Measurements from ENCODE around the gene CARD11. TPM values are rescaled to one million over a fixed set of nuclear protein-coding genes. Genes with fewer than 3 reads are reported as not detected.

CARD11 gene
- total RNA-seq, 1 experiment from 2014 or later: 79.2 TPM

DNA sequence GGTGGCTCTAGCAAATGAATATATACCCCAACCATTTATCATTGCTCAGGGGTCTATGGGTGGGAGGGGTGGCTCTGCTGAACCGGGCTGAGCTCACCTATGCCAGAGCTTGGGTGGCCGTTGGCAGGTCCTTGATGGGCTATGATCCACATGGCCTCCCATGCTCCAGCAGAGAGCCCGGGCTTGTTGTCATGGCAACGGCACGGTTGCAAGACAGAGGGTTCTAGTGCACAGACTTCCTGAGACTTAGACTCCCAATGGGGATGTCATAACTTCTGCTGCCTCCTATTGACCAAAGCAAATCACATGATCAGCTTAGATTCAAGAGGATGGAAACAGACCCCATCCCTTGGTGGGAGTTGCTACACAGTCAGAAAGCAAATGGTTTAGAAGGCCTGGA, 36.4 kb upstream of the CARD11 start:
- Mint-ChIP-seq H3K9me3 (ENCODE audit: low read depth, unreplicated experiment) (no peaks in the 10 kb centered on the region), H3K27me3 (ENCODE audit: unreplicated experiment) (peaks cover 34% of the 10 kb centered on the region), H3K27ac (ENCODE audit: unreplicated experiment) (no peak overlapping the region), H3K36me3 (ENCODE audit: insufficient read depth, unreplicated experiment) (peaks cover 5% of the 10 kb centered on the region), H3K4me1 (ENCODE audit: low read depth, unreplicated experiment) (no peaks in the 10 kb centered on the region), H3K4me3 (ENCODE audit: low read depth, unreplicated experiment) (no peak overlapping the region)
- TF ChIP-seq, protein P1, sequence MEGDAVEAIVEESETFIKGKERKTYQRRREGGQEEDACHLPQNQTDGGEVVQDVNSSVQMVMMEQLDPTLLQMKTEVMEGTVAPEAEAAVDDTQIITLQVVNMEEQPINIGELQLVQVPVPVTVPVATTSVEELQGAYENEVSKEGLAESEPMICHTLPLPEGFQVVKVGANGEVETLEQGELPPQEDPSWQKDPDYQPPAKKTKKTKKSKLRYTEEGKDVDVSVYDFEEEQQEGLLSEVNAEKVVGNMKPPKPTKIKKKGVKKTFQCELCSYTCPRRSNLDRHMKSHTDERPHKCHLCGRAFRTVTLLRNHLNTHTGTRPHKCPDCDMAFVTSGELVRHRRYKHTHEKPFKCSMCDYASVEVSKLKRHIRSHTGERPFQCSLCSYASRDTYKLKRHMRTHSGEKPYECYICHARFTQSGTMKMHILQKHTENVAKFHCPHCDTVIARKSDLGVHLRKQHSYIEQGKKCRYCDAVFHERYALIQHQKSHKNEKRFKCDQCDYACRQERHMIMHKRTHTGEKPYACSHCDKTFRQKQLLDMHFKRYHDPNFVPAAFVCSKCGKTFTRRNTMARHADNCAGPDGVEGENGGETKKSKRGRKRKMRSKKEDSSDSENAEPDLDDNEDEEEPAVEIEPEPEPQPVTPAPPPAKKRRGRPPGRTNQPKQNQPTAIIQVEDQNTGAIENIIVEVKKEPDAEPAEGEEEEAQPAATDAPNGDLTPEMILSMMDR (IDR thresholded peaks at IDR 0.05; ENCODE audit: unreplicated experiment): no peak
- BruUV-seq (replicated peaks): no TSS peak
- intact Hi-C loops (cut with micrococcal nuclease; ENCODE audit: unreplicated experiment): loop anchor here (10.0 kb wide), 1 partner anchor 65 kb away; no protein-coding TSS in a partner anchor
- CTCF ChIA-PET: interaction anchor here (0.7 kb wide), 1 partner anchor 1256 kb away, joined by 7 read pairs; no protein-coding TSS in a partner anchor
- no peak for DNase-seq

GRCh38 chr7:3078514-3078913, 34.8 kb upstream of the CARD11 start:
- Mint-ChIP-seq H3K36me3 (ENCODE audit: insufficient read depth, unreplicated experiment) (peaks cover 5% of the 10 kb centered on the region), H3K27ac (ENCODE audit: unreplicated experiment) (no peak overlapping the region), H3K27me3 (ENCODE audit: unreplicated experiment) (peaks cover 21% of the 10 kb centered on the region), H3K9me3 (ENCODE audit: low read depth, unreplicated experiment) (no peaks in the 10 kb centered on the region), H3K4me3 (ENCODE audit: low read depth, unreplicated experiment) (no peak overlapping the region), H3K4me1 (ENCODE audit: low read depth, unreplicated experiment) (no peaks in the 10 kb centered on the region)
- intact Hi-C loops (cut with micrococcal nuclease; ENCODE audit: unreplicated experiment): no loop called here
- DNase-seq: no peak
- TF ChIP-seq, protein P1 (IDR thresholded peaks at IDR 0.05; ENCODE audit: unreplicated experiment): no peak
- no TSS peak for BruUV-seq (replicated peaks)
- CTCF ChIA-PET: no interaction called here

- H3K36me3 Mint-ChIP-seq (ENCODE audit: insufficient read depth, unreplicated experiment): peaks cover 5% of the 10 kb centered on the region
- H3K4me3 Mint-ChIP-seq (ENCODE audit: low read depth, unreplicated experiment): no peak overlapping the region
- no TSS peak for BruUV-seq (replicated peaks)
- no peak overlapping the region for H3K27ac Mint-ChIP-seq (ENCODE audit: unreplicated experiment)
- no peaks in the 10 kb centered on the region for H3K9me3 Mint-ChIP-seq (ENCODE audit: low read depth, unreplicated experiment)
- H3K4me1 Mint-ChIP-seq (ENCODE audit: low read depth, unreplicated experiment): no peaks in the 10 kb centered on the region
- peaks cover 29% of the 10 kb centered on the region for H3K27me3 Mint-ChIP-seq (ENCODE audit: unreplicated experiment)
- CTCF ChIA-PET: no interaction called here
- intact Hi-C loops (cut with micrococcal nuclease; ENCODE audit: unreplicated experiment): no loop called here
- TF ChIP-seq, protein P1 (IDR thresholded peaks at IDR 0.05; ENCODE audit: unreplicated experiment): no peak
- DNase-seq: no peak
Measured at GRCh38 chr7:3076700-3077099, 33.0 kb upstream of the CARD11 start.

DNA sequence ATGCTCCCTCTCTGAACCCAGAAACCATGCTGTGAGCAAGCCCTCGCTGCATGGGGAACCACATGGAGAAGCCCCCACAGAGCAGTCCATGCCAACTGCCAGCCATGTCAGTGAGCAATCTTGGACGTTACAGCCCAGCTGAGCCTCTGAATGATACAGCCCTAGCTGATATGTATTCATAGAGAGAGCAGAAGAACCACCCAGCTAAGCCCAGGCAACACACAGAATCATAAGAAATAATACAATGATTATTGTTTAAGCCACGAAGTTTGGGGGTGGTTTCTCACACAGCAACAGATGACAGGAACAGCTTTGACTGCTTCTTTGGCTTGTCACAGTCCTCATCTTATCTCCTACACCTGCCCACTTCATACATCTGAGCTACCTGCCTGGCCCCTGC, 32.5 kb upstream of the CARD11 start:
- Mint-ChIP-seq H3K27ac (ENCODE audit: unreplicated experiment) (no peak overlapping the region), H3K4me3 (ENCODE audit: low read depth, unreplicated experiment) (no peak overlapping the region), H3K9me3 (ENCODE audit: low read depth, unreplicated experiment) (peaks cover 3% of the 10 kb centered on the region), H3K36me3 (ENCODE audit: insufficient read depth, unreplicated experiment) (peaks cover 5% of the 10 kb centered on the region), H3K4me1 (ENCODE audit: low read depth, unreplicated experiment) (no peaks in the 10 kb centered on the region), H3K27me3 (ENCODE audit: unreplicated experiment) (peaks cover 34% of the 10 kb centered on the region)
- CTCF ChIA-PET: no interaction called here
- TF ChIP-seq, protein P1 (IDR thresholded peaks at IDR 0.05; ENCODE audit: unreplicated experiment): no peak
- BruUV-seq (replicated peaks): no TSS peak
- DNase-seq: no peak
- intact Hi-C loops (cut with micrococcal nuclease; ENCODE audit: unreplicated experiment): no loop called here
